GM04504 (cell line): Measurements from ENCODE around the gene CYP4X1.
"Not testable (repeated sequence)": the region's sequence is repeated elsewhere in the genome, so short reads cannot be mapped to it uniquely, and the experiment has no call there.

Source experiments
- DNase-seq: peaks from one replicate; pipeline ENCODE4 v3.0.0-alpha.2; 2012; ENCODE audit warnings: low read depth

The CYP4X1 gene, protein sequence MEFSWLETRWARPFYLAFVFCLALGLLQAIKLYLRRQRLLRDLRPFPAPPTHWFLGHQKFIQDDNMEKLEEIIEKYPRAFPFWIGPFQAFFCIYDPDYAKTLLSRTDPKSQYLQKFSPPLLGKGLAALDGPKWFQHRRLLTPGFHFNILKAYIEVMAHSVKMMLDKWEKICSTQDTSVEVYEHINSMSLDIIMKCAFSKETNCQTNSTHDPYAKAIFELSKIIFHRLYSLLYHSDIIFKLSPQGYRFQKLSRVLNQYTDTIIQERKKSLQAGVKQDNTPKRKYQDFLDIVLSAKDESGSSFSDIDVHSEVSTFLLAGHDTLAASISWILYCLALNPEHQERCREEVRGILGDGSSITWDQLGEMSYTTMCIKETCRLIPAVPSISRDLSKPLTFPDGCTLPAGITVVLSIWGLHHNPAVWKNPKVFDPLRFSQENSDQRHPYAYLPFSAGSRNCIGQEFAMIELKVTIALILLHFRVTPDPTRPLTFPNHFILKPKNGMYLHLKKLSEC

DNA sequence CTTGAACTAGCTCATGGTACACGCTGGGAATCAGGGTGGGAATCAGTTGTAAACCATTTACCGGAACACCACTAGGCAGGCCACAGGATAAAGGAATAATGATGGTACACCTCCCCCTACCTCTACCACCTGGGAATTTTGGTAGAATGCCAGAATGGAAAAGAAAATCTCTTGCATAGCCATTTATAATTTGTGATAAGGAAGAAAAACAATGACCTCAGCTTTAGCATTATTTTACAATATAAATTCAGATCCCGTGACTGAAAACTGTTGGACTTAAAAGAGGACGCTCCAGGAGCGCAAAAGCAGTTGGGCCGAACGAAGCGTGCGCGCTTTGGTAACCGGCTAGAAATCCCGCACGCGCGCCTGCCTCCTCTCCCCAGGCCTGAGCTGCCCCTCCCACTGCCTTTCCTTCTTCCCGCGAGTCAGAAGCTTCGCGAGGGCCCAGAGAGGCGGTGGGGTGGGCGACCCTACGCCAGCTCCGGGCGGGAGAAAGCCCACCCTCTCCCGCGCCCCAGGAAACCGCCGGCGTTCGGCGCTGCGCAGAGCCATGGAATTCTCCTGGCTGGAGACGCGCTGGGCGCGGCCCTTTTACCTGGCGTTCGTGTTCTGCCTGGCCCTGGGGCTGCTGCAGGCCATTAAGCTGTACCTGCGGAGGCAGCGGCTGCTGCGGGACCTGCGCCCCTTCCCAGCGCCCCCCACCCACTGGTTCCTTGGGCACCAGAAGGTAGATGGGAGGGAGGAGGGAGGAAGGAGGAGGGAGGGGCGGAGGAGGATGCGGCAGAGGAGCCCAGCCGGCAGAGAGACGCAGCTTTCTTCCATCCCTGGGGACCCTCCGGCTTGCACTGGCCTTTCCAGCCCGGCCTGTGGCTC lies at the start of gene CYP4X1:
Gene CYP4X1, plus strand, starts transcription at position 402 of the 873 bp plus-strand sequence. Its CDS starts 149 bp downstream, at position 551.
- DNase-seq: no peak

GRCh38 chr1:46983166-46983829 lies 40.2 kb upstream of the CYP4X1 start:
- no peak for DNase-seq

DNA sequence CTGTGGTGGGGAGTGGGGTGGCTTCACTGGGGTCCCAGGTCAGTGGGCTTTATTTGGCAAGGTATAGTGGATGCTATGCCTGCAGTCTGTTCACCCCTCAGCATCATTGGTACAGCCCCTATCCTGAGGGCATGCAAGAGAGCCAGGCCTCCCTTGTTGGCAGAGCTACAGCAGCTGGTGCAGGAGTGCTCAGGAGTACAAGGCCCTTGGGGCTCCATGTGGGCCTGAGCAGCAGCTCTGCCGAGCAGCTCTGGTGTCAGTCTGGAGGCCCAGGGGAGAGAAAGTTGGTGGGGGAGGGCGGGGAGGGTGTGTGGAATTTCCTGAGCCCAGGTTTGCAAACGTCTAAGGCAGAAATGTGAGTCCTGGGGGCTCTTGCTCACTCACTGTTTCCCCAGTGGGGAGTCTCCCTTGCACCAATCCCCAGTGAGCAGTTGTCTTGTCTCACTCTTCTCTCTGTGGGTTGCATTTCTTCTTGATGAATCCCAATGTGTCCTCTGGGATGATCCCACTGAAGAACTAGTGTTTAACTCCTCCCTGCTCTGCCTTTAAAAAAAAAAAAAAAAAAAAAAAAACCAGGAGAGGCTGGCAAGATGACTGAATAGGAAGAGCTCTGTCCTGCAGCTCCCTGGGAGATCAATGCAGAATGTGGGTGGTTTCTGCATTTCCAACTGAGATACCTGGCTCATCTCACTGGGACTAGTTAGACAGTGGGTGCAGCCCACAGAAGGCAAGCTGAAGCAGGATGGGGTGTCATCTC lies 39.5 kb upstream of the CYP4X1 start:
- DNase-seq: no peak

GRCh38 chr1:46990541-46990940 lies 32.9 kb upstream of the CYP4X1 start:
- DNase-seq: not testable (repeated sequence)

DNA sequence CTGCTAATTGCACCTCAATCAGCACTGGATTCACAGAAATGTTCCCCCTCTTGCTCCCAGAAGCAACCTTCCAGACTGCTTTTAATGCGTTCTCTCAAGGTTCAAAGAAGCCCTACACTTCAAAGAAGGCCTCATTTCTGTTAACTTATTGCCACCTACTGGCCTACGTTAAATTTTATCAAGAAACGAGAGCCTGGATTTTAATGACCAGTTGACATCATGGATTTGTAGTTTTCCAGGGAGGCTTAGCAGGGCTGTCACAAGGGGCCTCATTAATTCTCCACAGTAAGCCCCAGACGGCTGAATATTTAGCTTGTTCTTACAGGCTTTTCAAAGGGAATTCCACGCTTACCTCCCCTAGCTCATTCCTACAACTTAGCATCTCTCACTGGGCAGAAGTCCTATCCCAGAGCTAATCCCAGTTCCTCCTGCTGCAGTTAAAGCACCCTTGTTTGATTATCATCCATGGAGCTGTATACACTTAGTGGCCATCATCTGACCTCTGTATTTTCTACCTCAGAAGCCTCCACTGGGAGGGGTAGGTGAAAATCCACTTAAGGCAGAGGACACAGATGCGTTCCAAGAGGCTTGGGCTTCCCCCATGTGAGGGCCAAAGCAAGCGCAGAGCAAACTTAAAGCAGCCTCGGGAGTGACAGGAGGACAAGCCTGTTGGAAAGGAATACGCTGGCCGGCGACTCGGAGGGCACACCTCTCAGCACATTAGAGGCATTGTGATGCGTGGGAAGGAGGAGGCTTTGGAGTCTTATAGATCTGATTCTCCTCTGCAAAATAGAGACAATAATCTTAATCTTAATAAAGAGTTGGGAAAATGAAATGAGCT lies 32.2 kb upstream of the CYP4X1 start:
- no peak for DNase-seq

DNA sequence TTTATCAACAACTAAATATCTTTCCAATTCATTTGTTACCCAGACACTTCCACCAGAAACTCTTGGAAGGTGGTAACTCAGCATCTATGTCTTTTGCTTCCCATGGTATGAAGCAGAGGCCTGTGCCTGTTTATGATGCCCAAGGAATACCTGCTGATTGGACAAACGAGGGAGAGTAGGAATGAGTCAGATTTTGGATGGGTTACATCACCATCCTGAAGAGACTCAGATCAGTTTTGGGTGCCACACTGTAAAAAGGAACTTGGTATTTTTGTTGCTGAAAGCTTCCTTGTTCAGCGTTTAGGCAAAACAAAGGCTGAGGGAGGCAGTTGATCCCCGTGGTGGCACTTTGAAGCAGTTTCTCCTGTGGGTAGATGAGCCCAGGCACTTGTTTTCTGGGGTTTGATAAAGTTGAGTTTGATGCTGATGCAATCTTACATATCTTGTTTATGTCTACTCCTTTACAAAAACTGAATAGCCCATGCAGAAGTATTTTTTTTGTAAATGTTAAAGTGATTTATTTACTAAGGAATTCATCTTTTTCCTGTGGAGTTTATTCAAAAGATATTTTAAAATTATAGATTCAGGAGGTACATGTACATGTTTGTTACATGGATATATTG lies 26.7 kb upstream of the CYP4X1 start:
- no peak for DNase-seq

GRCh38 chr1:47002211-47002610 lies 21.3 kb upstream of the CYP4X1 start:
- no peak for DNase-seq

DNA sequence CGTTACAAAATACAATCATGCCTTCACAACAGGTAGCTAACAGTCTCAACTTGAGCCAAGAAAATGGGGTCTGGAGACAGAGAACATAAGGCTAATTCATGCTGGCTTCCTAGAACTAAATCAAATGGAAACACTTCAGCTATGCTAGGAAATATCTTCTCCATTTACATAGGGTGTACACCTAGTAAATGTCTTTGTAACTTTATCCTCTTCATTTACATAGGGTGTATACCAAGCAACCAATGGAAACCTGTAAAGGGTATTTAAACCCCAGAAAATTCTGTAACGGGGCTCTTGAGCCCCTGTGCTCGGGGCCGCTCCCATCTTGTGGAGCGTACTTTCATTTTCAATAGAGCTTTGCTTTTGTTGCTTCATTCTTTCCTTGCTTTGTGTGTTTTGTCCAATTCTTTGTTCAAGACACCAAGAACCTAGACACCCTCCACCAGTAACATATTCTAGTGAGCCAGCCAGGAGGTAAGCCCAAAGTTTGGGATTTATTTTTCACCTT lies 19.5 kb upstream of the CYP4X1 start:
- no peak for DNase-seq

DNA sequence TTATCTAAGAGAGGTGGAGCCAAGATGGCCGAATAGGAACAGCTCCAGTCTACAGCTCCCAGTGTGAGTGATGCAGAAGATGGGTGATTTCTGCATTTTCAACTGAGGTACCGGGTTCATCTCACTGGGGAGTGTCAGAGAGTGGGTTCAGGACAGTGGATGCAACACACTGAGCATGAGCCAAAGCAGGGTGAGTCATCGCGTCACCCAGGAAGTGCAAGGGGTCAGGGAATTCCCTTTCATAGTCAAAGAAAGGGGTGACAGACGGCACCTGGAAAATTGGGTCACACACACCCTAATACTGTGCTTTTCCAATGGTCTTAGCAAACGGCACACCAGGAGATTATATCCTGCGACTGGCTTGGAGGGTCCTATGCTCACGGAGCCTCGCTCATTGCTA lies 17.0 kb upstream of the CYP4X1 start:
- not testable (repeated sequence) for DNase-seq

- no peak for DNase-seq
These were observed 10.2 kb upstream of the CYP4X1 start for GRCh38 chr1:47013293-47013692.

- DNase-seq: no peak
These were observed 2.4 kb upstream of the CYP4X1 start for GRCh38 chr1:47021070-47021469.

DNA sequence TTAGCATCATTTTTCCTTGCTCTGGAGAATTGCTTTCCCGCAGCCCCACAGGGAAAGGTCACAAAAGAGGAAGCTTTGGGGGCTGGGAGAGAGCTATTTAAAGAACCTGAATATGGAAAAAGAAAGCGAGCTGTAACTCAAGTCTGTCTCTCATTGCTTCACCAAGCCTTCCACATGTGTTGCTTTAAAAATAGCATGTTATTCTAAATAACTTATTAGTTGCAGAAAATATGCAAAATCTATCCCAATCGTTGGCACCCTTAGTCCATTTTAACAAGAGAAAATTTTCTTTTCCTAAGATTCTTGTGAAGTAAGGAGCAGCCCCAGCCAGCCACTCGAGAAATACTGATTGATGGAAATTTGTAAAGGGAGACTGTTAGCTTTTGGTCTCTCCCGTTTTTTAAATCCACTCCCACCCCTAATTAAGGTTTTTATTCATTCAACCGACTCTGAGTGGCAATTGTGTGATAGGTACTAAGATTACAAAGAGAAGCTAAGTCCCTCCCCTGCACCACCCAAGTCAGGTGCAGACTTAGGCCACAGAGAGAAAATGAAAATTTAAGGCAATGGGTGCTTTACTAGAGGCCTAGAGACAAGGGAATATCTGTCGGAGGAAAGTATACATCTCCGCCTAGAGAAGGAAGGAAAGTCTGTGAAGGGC lies 802 bp downstream of the CYP4X1 start:
- no peak for DNase-seq

- no peak for DNase-seq
These were observed 6.8 kb downstream of the CYP4X1 start for GRCh38 chr1:47030170-47030805.

DNA sequence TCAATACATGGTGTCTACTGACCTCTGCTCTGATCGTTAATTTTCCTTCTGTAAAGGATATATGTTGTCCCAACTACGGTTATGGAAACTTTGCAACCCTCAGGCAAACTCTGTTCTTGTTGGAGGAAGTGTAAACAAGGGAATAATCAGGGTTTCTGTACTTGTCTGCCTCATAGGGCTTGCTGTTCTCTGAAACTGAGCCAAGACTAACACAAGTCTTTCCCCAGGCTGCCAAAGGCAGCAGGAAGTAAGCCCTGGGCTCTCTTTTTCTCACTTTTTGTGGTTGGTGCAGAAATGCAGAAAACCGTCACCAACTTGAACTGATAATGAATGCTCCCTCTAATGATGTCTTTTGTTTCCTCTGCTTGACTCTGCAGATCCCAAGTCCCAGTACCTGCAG lies 7.6 kb downstream of the CYP4X1 start:
- DNase-seq: no peak

- DNase-seq: no peak
These were observed 8.1 kb downstream of the CYP4X1 start for GRCh38 chr1:47031585-47031984.

- DNase-seq: no peak
These were observed 13.3 kb downstream of the CYP4X1 start for GRCh38 chr1:47036764-47037163.

DNA sequence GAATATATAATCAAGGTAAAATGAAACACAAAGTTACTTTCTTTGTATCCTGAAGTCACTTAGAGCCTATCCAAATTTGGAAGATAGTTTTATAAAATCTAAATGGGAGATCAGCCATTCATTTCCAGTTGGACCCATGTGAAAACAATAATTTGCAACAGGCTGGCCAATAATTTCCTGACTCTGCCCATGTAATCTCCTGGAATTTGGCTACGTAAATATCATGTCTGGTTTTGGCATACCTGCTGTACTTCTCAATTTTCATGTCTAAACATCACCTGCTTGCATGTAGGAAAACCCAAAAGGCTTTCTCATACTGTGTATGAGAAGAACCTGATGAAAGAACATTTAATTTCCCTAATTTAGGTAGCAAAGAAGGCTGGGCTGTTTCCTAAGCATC lies 35.9 kb downstream of the CYP4X1 start:
- no peak for DNase-seq

- no peak for DNase-seq
These were observed 43.7 kb downstream of the CYP4X1 start, which contains the start of gene CYP4Z1 for GRCh38 chr1:47067097-47067594. Gene CYP4Z1, plus strand, starts transcription at chr1:47067231. Its CDS starts 260 bp downstream, at chr1:47067491.

DNA sequence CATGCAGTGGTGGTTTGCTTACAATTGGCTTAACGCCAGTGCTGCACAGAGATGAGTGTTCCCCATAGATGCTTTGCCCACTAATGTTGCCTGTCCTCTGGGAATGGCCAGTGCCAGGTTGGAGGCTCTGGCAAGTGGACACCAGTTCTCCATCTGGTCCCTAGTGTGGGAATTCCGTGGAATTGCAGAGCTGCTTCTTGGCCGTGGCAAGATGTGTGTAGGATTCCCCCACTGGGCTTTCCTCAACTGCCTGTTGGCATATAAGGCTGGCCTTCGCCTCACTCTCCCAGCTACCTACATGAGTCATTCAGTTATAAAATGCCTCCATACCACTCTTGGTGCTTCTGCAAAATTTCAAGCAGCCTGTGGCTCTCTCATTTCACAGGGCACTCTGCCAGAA lies 45.6 kb downstream of the CYP4X1 start:
- not testable (repeated sequence) for DNase-seq
